ENCODE measurements around the gene C22orf15. TPM values are rescaled to one million over a fixed set of nuclear protein-coding genes. Genes with fewer than 3 reads are reported as not detected.

C22orf15 gene
- total and polyA plus RNA-seq, 7 donors, result 0.04 to 0.34 TPM; not detected in 5

- peak; percentile 87 to 92 (median 88) for ATAC-seq
- peak; percentile 88 to 92 for DNase-seq
- Histone ChIP-seq H3K27ac (peak within 1 kb of the TSS; percentile 90), H3K4me1 (peaks cover 10% of the 10 kb centered on the region), H3K36me3 (ENCODE audit: insufficient read depth in 1 of 2, low read depth in 1 of 2) (no peaks in the 10 kb centered on the region), H3K4me3 (peak within 1 kb of the TSS; percentile 91), H3K27me3 (ENCODE audit: insufficient read depth in 3 of 3, low read length in 2 of 3) (no peaks in the 10 kb centered on the region), H3K9me3 (no peaks in the 10 kb centered on the region)
- intact Hi-C loops (cut with DNase I), result no loop called here
- TF ChIP-seq CTCF (IDR thresholded peaks at IDR 0.05), result no peak
- 0 to 1% (median 1%) methylated on average over 56 to 78 of the region's 78 CpGs for WGBS, 3 donors
These were observed 11.9 kb upstream of the C22orf15 start, which contains the start of gene ZNF70 for GRCh38 chr22:23750714-23751440. ZNF70 (minus strand) TSS chr22:23751112; CDS start chr22:23745140, 5,972 bp downstream.

- DNase-seq (peak in 1 of 2 donors; percentile 47), ATAC-seq (peak; percentile 39 to 48 (median 44))
- Histone ChIP-seq H3K9me3 (no peaks in the 10 kb centered on the region), H3K36me3 (ENCODE audit: insufficient read depth in 1 of 2, low read depth in 1 of 2) (no peaks in the 10 kb centered on the region), H3K27ac (peak overlapping the region; percentile 90), H3K4me1 (peaks cover 10% of the 10 kb centered on the region), H3K27me3 (ENCODE audit: insufficient read depth in 3 of 3, low read length in 2 of 3) (no peaks in the 10 kb centered on the region), H3K4me3 (peak overlapping the region; percentile 91)
- 17 to 27% (median 22%) methylated on average over 21 to 22 of the region's 22 CpGs for WGBS, 3 donors
- intact Hi-C loops (cut with DNase I), result no loop called here
- no peak for TF ChIP-seq CTCF (IDR thresholded peaks at IDR 0.05)
These were observed 11.3 kb upstream of the C22orf15 start for GRCh38 chr22:23751441-23751996.

GRCh38 chr22:23752090-23752691, 10.6 kb upstream of the C22orf15 start:
- WGBS, 3 donors, result 78 to 84% (median 82%) methylated on average over 9 of the region's 9 CpGs
- H3K9me3 ChIP-seq, result no peaks in the 10 kb centered on the region
- no peak overlapping the region for H3K27ac ChIP-seq
- H3K27me3 ChIP-seq (ENCODE audit: insufficient read depth in 3 of 3, low read length in 2 of 3), result no peaks in the 10 kb centered on the region
- no peak for TF ChIP-seq CTCF (IDR thresholded peaks at IDR 0.05)
- H3K36me3 ChIP-seq (ENCODE audit: insufficient read depth in 1 of 2, low read depth in 1 of 2), result no peaks in the 10 kb centered on the region
- peaks cover 10% of the 10 kb centered on the region for H3K4me1 ChIP-seq
- intact Hi-C loops (cut with DNase I), result no loop called here
- DNase-seq, result no peak
- ATAC-seq, result no peak
- H3K4me3 ChIP-seq, result peak overlapping the region; percentile 91

GRCh38 chr22:23752750-23753149, 10.0 kb upstream of the C22orf15 start:
- WGBS, 3 donors, result 89% methylated on average over 16 of the region's 16 CpGs
- TF ChIP-seq CTCF (IDR thresholded peaks at IDR 0.05), result no peak
- DNase-seq, result no peak

More at GRCh38 chr22:23752750-23753149, 10.0 kb upstream of the C22orf15 start:
- Histone ChIP-seq H3K9me3 (no peaks in the 10 kb centered on the region), H3K4me3 (no peak overlapping the region), H3K4me1 (peaks cover 10% of the 10 kb centered on the region), H3K36me3 (ENCODE audit: insufficient read depth in 1 of 2, low read depth in 1 of 2) (no peaks in the 10 kb centered on the region), H3K27me3 (ENCODE audit: insufficient read depth in 3 of 3, low read length in 2 of 3) (no peaks in the 10 kb centered on the region), H3K27ac (no peak overlapping the region)
- no peak for ATAC-seq
- intact Hi-C loops (cut with DNase I), result no loop called here
